IPS DF 19.7 (cell line): Measurements from ENCODE around the gene MKNK2.

ENCODE experiments used
- DNase-seq: peaks from one replicate; pipeline ENCODE4 v3.0.0-alpha.2; 2013; ENCODE audit warnings: low read depth, low spot score

The MKNK2 gene

GRCh38 chr19:2058570-2059421, 7.8 kb upstream of the MKNK2 start:
- no peak for DNase-seq

- no peak for DNase-seq
Observed at GRCh38 chr19:2057484-2058469, 6.7 kb upstream of the MKNK2 start.

GRCh38 chr19:2056837-2057192, 5.8 kb upstream of the MKNK2 start:
- DNase-seq: no peak

- no peak for DNase-seq
Observed at GRCh38 chr19:2055931-2056836, 5.1 kb upstream of the MKNK2 start.

GRCh38 chr19:2054763-2055162, 3.7 kb upstream of the MKNK2 start:
- no peak for DNase-seq

GRCh38 chr19:2053601-2054389, 2.8 kb upstream of the MKNK2 start:
- no peak for DNase-seq

GRCh38 chr19:2051773-2052704, 995 bp upstream of the MKNK2 start:
- no peak for DNase-seq

GRCh38 chr19:2050349-2050990, 574 bp downstream of the MKNK2 start:
- no peak for DNase-seq

GRCh38 chr19:2049741-2050348, 1.2 kb downstream of the MKNK2 start:
- no peak for DNase-seq

GRCh38 chr19:2048959-2049740, 1.9 kb downstream of the MKNK2 start:
- no peak for DNase-seq

- DNase-seq: no peak
Observed at GRCh38 chr19:2048104-2048958, 2.7 kb downstream of the MKNK2 start.

GRCh38 chr19:2047449-2048103, 3.5 kb downstream of the MKNK2 start:
- no peak for DNase-seq

GRCh38 chr19:2047076-2047448, 4.0 kb downstream of the MKNK2 start:
- no peak for DNase-seq

GRCh38 chr19:2046046-2046907, 4.8 kb downstream of the MKNK2 start:
- DNase-seq: no peak

GRCh38 chr19:2045501-2046045, 5.5 kb downstream of the MKNK2 start:
- no peak for DNase-seq
